ENCODE results near the gene CD6. TPM values are rescaled to one million over a fixed set of nuclear protein-coding genes. Genes with fewer than 3 reads are reported as not detected.

The CD6 gene
- total and polyA plus RNA-seq, 10 of the 15 experiments (the other 5 are each of a cell fraction or from before 2014, with no cell fraction given), result 0.37 to 17.6 (median 6.2) TPM

GRCh38 chr11:60947700-60948099, 23.8 kb upstream of the CD6 start:
- H3K27ac ChIP-seq (ENCODE audit: control insufficient read depth, insufficient read depth), result no peak overlapping the region
- H3K9me3 ChIP-seq (replicated peaks; ENCODE audit: control insufficient read depth, insufficient read depth, low read length), result no peaks in the 10 kb centered on the region
- WGBS (ENCODE audit: insufficient coverage, insufficient replicate concordance, low lambda C conversion rate, missing lambda C conversion rate), result 50% methylated on average over 2 of the region's 2 CpGs
- peaks cover 6 to 10% of the 10 kb centered on the region in 2 experiments; a peak in 3 of 4 replicates for H3K36me3 ChIP-seq (ENCODE audit: control insufficient read depth in 2 of 2, insufficient read depth in 2 of 2, low read length in 1 of 2)
- H3K4me1 ChIP-seq (ENCODE audit: control insufficient read depth, insufficient read depth, low read length), result peaks cover 15% of the 10 kb centered on the region
- no peaks in the 10 kb centered on the region; the same call in none of the 2 replicates for H4K20me1 ChIP-seq (ENCODE audit: control insufficient read depth, insufficient read depth)
- peaks cover 72% of the 10 kb centered on the region for H3K79me2 ChIP-seq (ENCODE audit: control insufficient read depth, insufficient read depth, low read length)
- ChIA-PET RAD21 (ENCODE audit: unreplicated experiment) (interaction anchor here (1.0 to 4.1 kb wide), 4 partner anchors 22 to 116 kb away, joined by 3 to 43 read pairs (median 4); partner anchors contain the start of gene TMEM109), CTCF (interaction anchor here (0.7 to 1.6 kb wide), 5 partner anchors 32 to 183 kb away, joined by 3 to 7 read pairs (median 3); no protein-coding TSS in a partner anchor), POLR2A (interaction anchor here (2.3 kb wide), 1 partner anchor 34 kb away, joined by 6 read pairs; the partner anchor contains the start of gene TMEM109), SMC1A (ENCODE audit: uncharacterized antibody, unreplicated experiment) (interaction anchor here (0.8 to 7.6 kb wide), 4 partner anchors 17 to 389 kb away, joined by 3 to 76 read pairs (median 5); partner anchors contain the start of genes PRPF19 and TMEM109)
- DNase-seq (ENCODE audit: low read depth, low spot score) (no peak), ATAC-seq (no peak), FAIRE-seq (no peak)
- intact Hi-C loops (cut with micrococcal nuclease; ENCODE audit: unreplicated experiment) (no loop called here), in situ Hi-C loops (cut with MboI) (no loop called here)
- peak overlapping the region; percentile 64 for H3K4me2 ChIP-seq (ENCODE audit: control insufficient read depth, insufficient read depth)
- no peaks in the 10 kb centered on the region for H3K27me3 ChIP-seq (replicated peaks in 1 of 2; ENCODE audit: control insufficient read depth in 2 of 2, insufficient read depth in 2 of 2, low read length in 1 of 2)
- peak overlapping the region; percentile 39; the same call in 1 of the 2 replicates for H3K4me3 ChIP-seq
- TF ChIP-seq ZZZ3 (IDR thresholded peaks at IDR 0.05; ENCODE audit: control insufficient read depth, insufficient read length, low read depth) (no peak), NKRF (conservative IDR thresholded peaks at IDR 0.05) (no peak), EP300 (IDR thresholded peaks at IDR 0.05; ENCODE audit: borderline replicate concordance in 1 of 2, control insufficient read depth in 1 of 2, low read depth in 2 of 2, low read length in 2 of 2) (no peak)
- BruUV-seq (replicated peaks), result no TSS peak
- no peak overlapping the region for H2AFZ ChIP-seq (ENCODE audit: control insufficient read depth, low read depth, low read length)
- no peak overlapping the region for H3K9ac ChIP-seq (ENCODE audit: control insufficient read depth, insufficient read depth, low read length)
